Upper lobe of left lung (tissue), 6 donors: ENCODE data around the gene INSRR. TPM values are rescaled to one million over a fixed set of nuclear protein-coding genes. Genes with fewer than 3 reads are reported as not detected.

Experiments used
- ATAC-seq, 2 donors: fragments of 200-7000 bp; cut with Tn5 transposase; one replicate each; pipeline ENCODE4 v1.9.1; 2022; ENCODE audit warnings: mild to moderate bottlenecking in 2 of 2, moderate library complexity in 2 of 2; ENCODE audit not compliant: low FRiP score in 2 of 2
- DNase-seq, 2 donors: peaks; one replicate each; pipeline ENCODE4 v3.0.0-alpha.2; 2019 to 2020
- H3K27ac ChIP-seq, 4 donors: fragments of 200-600 bp; sonication (generic); one replicate each; pipeline ENCODE4 v1.5.1; 2016 to 2019
- H3K27me3 ChIP-seq, 4 donors: fragments of 200-600 bp; sonication (generic); one replicate each; pipeline ENCODE4 v1.5.1; 2017 to 2019
- H3K36me3 ChIP-seq, 4 donors: fragments of 200-600 bp; sonication (generic); one replicate each; pipeline ENCODE4 v1.5.1; 2016 to 2019
- H3K4me1 ChIP-seq, 4 donors: fragments of 200-600 bp; sonication (generic); one replicate each; pipeline ENCODE4 v1.5.1; 2018 to 2019
- H3K4me3 ChIP-seq, 4 donors: fragments of 200-600 bp; sonication (generic); one replicate each; pipeline ENCODE4 v1.5.1; 2017 to 2019; ENCODE audit warnings: mild to moderate bottlenecking in 2 of 4, moderate library complexity in 1 of 4
- H3K9me3 ChIP-seq, 4 donors: fragments of 200-600 bp; sonication (generic); one replicate each; pipeline ENCODE4 v1.5.1; 2018 to 2019
- EP300 ChIP-seq, 4 donors: sonication (generic); formaldehyde crosslinking; IDR thresholded peaks; one replicate each; pipeline ENCODE4 v1.5.1; 2017; ENCODE audit warnings: antibody characterized with exemption in 4 of 4, control low read depth in 2 of 4
- POLR2A ChIP-seq, 4 donors: fragments of 450-650 bp; IDR thresholded peaks; one replicate each; pipeline ENCODE4 v1.5.1; 2016 to 2017; ENCODE audit warnings: antibody characterized with exemption in 4 of 4, mild to moderate bottlenecking in 2 of 4
- POLR2AphosphoS5 ChIP-seq, 2 donors: sonication (generic); formaldehyde crosslinking; IDR thresholded peaks; one replicate each; pipeline ENCODE4 v1.5.1; 2017; ENCODE audit warnings: antibody characterized with exemption in 2 of 2
- WGBS, 2 donors: methylation state at CpG; one replicate each; pipeline ENCODE4 v1.1.5; 2017 to 2018; 5-methylcytosine and 5-hydroxymethylcytosine counted together
- total RNA-seq, 6 donors: library from RNA; depleted of rRNA in 4 of 6; stranded (reverse); fragments of >200 nt in 4 of 6; gene quantifications; one replicate each; pipeline versions ENCODE4 v1.1.0 to v1.2.1, GENCODE V29; 2016 to 2021
- TF ChIP-seq, protein P1 (sequence below), 6 experiments: fragments of 450-650 bp in 4 of 6; fragments of 200-600 bp in 2 of 6; sonication (generic) in 2 of 6; IDR thresholded peaks; one replicate each; pipeline ENCODE4 v1.5.1; 2016 to 2019; ENCODE audit warnings: antibody characterized with exemption in 6 of 6
- donor health status: DM: no; HTN: no; CAD: no; lungs with moderate emphysema.
- donor health status: DM: no; HTN: yes; CAD: no; lungs with severe emphysema.

Gene INSRR
- total RNA-seq, 6 donors from 2014 or later, result 0.03 to 0.22 TPM; not detected in 4

DNA sequence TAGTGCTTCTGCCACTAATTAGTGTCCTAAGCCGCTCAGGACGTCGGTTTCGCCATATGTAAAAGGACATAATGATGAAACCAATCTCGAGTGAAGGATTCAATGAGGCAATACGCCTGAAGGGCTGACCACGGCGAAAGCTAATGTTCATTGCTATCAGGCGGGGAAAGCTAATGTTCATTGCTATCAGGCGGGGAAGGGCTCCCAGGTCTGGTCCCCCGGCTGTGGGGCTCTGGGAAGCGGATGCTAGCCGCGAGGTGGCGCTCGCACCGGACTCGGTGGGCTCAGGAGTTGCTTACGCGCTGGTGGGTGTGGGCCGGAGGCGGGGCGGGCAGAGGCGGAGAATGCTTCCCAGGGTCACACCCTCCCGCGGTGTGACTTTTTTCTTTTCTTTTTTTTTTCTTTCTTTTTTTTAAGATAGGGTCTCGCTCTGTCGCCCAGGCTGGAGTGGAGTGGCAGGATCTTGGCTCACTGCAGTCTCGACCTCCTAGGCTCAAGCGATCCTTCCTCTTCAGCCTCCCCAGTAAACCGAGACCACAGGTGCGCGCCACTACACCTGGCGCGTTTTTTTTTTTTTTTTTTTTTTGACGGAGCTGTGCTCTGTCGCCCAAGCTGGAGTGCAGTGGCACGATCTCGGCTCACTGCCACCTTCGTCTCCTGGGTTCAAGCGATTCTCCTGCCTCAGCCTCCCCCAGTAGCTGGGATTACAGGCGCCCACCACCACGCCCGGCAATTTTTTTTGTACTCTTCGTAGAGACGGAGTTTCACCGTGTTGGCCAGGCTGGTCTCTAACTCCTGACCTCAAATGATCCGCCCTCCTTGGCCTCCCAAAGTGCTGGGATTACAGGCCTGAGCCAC is 33.5 kb upstream of the INSRR start:
- Histone ChIP-seq H3K4me3 (peak overlapping the region in 3 of 4 donors; percentile 21 to 70 (median 57)), H3K4me1 (peaks cover 24 to 54% (median 35%) of the 10 kb centered on the region in 4 donors), H3K9me3 (no peaks in the 10 kb centered on the region), H3K27ac (peak overlapping the region; percentile 87 to 93 (median 91)), H3K27me3 (peaks cover 0 to 16% (median 6%) of the 10 kb centered on the region in 4 donors), H3K36me3 (no peaks in the 10 kb centered on the region)
- no peak for TF ChIP-seq EP300 (IDR thresholded peaks at IDR 0.05)
- TF ChIP-seq, protein P1, sequence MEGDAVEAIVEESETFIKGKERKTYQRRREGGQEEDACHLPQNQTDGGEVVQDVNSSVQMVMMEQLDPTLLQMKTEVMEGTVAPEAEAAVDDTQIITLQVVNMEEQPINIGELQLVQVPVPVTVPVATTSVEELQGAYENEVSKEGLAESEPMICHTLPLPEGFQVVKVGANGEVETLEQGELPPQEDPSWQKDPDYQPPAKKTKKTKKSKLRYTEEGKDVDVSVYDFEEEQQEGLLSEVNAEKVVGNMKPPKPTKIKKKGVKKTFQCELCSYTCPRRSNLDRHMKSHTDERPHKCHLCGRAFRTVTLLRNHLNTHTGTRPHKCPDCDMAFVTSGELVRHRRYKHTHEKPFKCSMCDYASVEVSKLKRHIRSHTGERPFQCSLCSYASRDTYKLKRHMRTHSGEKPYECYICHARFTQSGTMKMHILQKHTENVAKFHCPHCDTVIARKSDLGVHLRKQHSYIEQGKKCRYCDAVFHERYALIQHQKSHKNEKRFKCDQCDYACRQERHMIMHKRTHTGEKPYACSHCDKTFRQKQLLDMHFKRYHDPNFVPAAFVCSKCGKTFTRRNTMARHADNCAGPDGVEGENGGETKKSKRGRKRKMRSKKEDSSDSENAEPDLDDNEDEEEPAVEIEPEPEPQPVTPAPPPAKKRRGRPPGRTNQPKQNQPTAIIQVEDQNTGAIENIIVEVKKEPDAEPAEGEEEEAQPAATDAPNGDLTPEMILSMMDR (IDR thresholded peaks at IDR 0.05), result peak; percentile 72 to 89 (median 85)
- TF ChIP-seq POLR2AphosphoS5 (IDR thresholded peaks at IDR 0.05), result peak in 1 of 2 donors; percentile 42
- DNase-seq (peak; percentile 91 to 98), ATAC-seq (peak; percentile 90 to 94)
- WGBS, 2 donors, result 4 to 8% methylated on average over 42 to 48 of the region's 48 CpGs

DNA sequence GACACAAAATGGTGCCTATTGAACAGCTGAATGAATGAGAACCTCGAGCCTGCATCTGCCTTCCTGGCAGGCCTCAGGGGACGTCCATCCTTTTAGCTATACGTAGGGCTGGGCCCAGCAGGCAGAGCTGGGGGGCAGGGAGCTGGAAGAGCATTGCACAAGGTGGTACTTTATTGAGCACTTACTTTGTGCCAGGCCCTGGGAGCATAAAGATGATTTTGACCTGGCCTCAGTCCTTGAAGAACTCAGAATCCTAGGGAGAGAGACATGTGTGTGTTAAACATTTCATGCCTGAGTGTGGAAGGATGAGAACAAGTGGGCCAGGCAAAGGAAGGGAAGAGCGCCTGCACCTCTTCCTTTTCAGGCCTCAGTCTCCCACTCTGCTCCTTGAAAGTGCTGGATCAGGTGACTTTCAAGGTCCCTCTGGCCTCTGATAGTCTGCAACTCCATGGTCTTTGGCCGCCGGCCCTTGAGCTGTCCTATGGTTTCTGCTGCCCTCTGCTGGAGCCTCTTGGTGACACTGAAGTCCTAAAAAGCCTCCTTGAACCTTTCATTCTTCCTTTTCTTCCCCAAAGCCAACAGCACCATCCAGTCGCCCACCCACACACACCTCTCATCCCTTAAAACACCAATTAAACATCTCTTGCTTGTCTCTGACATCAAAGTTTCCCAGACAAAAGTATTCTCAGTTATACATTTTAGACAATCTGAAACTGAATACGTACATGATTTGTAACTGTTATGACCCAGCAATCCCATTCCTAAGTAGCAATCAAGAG is 31.1 kb upstream of the INSRR start:
- H3K36me3 ChIP-seq, result no peaks in the 10 kb centered on the region
- H3K9me3 ChIP-seq, result no peaks in the 10 kb centered on the region
- H3K4me3 ChIP-seq, result no peak overlapping the region
- DNase-seq, result peak in 1 of 2 donors; percentile 78
- H3K27me3 ChIP-seq, result peaks cover 0 to 16% (median 6%) of the 10 kb centered on the region in 4 donors
- H3K27ac ChIP-seq, result no peak overlapping the region
- TF ChIP-seq EP300 (IDR thresholded peaks at IDR 0.05) (no peak), POLR2AphosphoS5 (IDR thresholded peaks at IDR 0.05) (no peak), POLR2A (IDR thresholded peaks at IDR 0.05) (no peak)
- TF ChIP-seq, protein P1 (IDR thresholded peaks at IDR 0.05), result peak; percentile 60 to 80 (median 70)
- peak; percentile 54 to 70 for ATAC-seq
- H3K4me1 ChIP-seq, result peaks cover 10 to 33% (median 16%) of the 10 kb centered on the region in 4 donors
- WGBS, 2 donors, result 42 to 50% methylated on average over 8 of the region's 8 CpGs

DNA sequence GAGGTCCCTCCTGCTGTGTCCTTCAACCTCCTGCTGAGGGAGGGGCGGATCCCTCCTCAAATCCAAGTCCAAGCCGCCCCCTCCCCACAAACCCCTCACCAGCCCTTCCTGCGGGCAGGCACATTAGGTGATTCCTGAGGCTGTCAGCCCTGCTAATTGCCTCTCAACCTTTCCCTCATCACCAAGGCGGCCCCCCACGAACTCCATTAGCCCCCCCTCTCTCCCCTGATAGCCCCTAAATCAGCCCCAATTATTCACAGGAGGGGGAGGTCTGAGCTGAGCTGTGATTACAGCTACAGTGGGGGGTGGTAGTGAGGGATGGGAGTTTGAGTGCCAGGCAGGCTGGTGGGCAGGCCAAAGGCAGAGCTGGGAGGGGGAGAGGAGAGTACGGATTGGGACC is 28.8 kb upstream of the INSRR start:
- H3K4me1 ChIP-seq, result peaks cover 5 to 15% (median 6%) of the 10 kb centered on the region in 4 donors
- H3K27me3 ChIP-seq, result no peaks in the 10 kb centered on the region
- TF ChIP-seq, protein P1 (IDR thresholded peaks at IDR 0.05), result no peak
- TF ChIP-seq POLR2AphosphoS5 (IDR thresholded peaks at IDR 0.05) (no peak), POLR2A (IDR thresholded peaks at IDR 0.05) (no peak), EP300 (IDR thresholded peaks at IDR 0.05) (no peak)
- DNase-seq, result no peak
- H3K27ac ChIP-seq, result no peak overlapping the region
- ATAC-seq, result no peak
- no peaks in the 10 kb centered on the region for H3K36me3 ChIP-seq
- no peaks in the 10 kb centered on the region for H3K9me3 ChIP-seq
- no peak overlapping the region for H3K4me3 ChIP-seq
- WGBS, 2 donors, result 50 to 61% methylated on average over 6 of the region's 6 CpGs

DNA sequence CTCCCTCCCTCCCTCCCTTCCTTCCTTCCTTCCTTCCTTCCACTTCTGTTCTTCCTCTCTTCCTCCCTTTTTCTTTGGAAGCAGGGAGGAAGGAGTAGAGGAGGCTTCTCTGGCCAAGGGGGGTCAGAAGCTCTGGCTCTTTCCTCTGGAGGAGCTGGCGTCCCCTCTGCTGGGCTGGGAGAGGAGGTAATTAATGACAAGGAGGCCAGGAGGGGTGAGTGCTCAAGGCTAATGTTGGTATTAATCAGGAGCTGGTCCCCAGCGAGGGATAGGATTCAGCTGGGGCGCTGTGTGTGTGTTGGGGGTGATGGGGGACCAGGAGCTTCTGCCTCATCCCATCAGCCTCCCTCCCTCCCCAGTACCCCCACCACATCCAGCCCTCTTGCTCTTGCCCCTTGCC is 28.4 kb upstream of the INSRR start:
- TF ChIP-seq POLR2AphosphoS5 (IDR thresholded peaks at IDR 0.05), result no peak
- no peak for TF ChIP-seq POLR2A (IDR thresholded peaks at IDR 0.05)
- TF ChIP-seq EP300 (IDR thresholded peaks at IDR 0.05), result no peak
- TF ChIP-seq, protein P1 (IDR thresholded peaks at IDR 0.05), result no peak
- Histone ChIP-seq H3K4me3 (no peak overlapping the region), H3K9me3 (no peaks in the 10 kb centered on the region), H3K36me3 (no peaks in the 10 kb centered on the region), H3K27ac (no peak overlapping the region), H3K27me3 (no peaks in the 10 kb centered on the region), H3K4me1 (peaks cover under 1 to 11% (median 3%) of the 10 kb centered on the region in 4 donors)
- DNase-seq (no peak), ATAC-seq (no peak)
- WGBS, 2 donors, result 18 to 32% methylated on average over 3 of the region's 3 CpGs
